Measurements from ENCODE around the gene ANAPC2. TPM values are rescaled to one million over a fixed set of nuclear protein-coding genes. Genes with fewer than 3 reads are reported as not detected.
A peak's percentile ranks its signal among the peaks of the same experiment; 100 is the strongest.

Gene ANAPC2
- polyA plus RNA-seq, 2 of the 4 experiments (the other 2 are of a cell fraction) = 17.5 to 40.7 TPM

- no peak for TF ChIP-seq ATOH8 (CRISPR knock-in tag; IDR thresholded peaks at IDR 0.05; ENCODE audit: low read depth)
- no peak for TF ChIP-seq CHD4 (IDR thresholded peaks at IDR 0.05; ENCODE audit: borderline replicate concordance)
Measured at GRCh38 chr9:137158625-137159024, 29.7 kb downstream of the ANAPC2 start (continued).

GRCh38 chr9:137157618-137158415 is 30.5 kb downstream of the ANAPC2 start:
- ATAC-seq (peak; percentile 1 to 7; a peak in 2 of 6 replicates), FAIRE-seq (no peak), DNase-seq (ENCODE audit: low read depth in 1 of 2, low spot score in 1 of 2) (no peak)
- Histone ChIP-seq H3K9me3 (no peaks in the 10 kb centered on the region), H3K4me3 (no peak overlapping the region), H3K27ac (no peak overlapping the region), H3K4me2 (no peak overlapping the region), H3K4me1 (peaks cover 24% of the 10 kb centered on the region)
- TF ChIP-seq BCL3 (IDR thresholded peaks at IDR 0.05) (no peak), USF2 (IDR thresholded peaks at IDR 0.05) (peak; percentile 65), BHLHE40 (IDR thresholded peaks at IDR 0.05; ENCODE audit: low read depth, low read length) (no peak)
- 44% methylated on average over 16 of the region's 19 CpGs for WGBS (ENCODE audit: missing lambda C conversion rate)
- ChIA-PET CTCF (interaction anchor here (0.7 to 3.1 kb wide), 9 partner anchors 12 to 210 kb away, joined by 3 to 11 read pairs (median 3); partner anchors contain the start of genes LRRC26 and RNF224), POLR2A (interaction anchor here (0.9 to 1.1 kb wide), 2 partner anchors 28 to 66 kb away, joined by 3 to 12 read pairs; no protein-coding TSS in a partner anchor)

GRCh38 chr9:137156567-137157375 is 31.6 kb downstream of the ANAPC2 start:
- ChIA-PET POLR2A (interaction anchor here (0.9 to 1.1 kb wide), 3 partner anchors 13 to 67 kb away, joined by 3 to 12 read pairs (median 3); partner anchors contain the start of gene LRRC26), CTCF (interaction anchor here (0.7 to 3.1 kb wide), 5 partner anchors 13 to 80 kb away, joined by 3 to 11 read pairs (median 3); partner anchors contain the start of genes LRRC26 and RNF224)
- Histone ChIP-seq H3K4me3 (no peak overlapping the region), H3K9me3 (no peaks in the 10 kb centered on the region), H3K4me2 (peak overlapping the region; percentile 39; the same call in 1 of the 3 replicates), H3K4me1 (peaks cover 20% of the 10 kb centered on the region; the same call in 2 of the 3 replicates), H3K27ac (no peak overlapping the region)
- DNase-seq (ENCODE audit: low read depth in 1 of 2, low spot score in 1 of 2) = peak in 1 of 2 experiments; percentile 58
- WGBS (ENCODE audit: missing lambda C conversion rate) = 57% methylated on average over 31 of the region's 65 CpGs
- ATAC-seq = peak; percentile 19 to 62; a peak in 4 of 6 replicates
- no peak for FAIRE-seq
- TF ChIP-seq BHLHE40 (IDR thresholded peaks at IDR 0.05; ENCODE audit: low read depth, low read length) (no peak), EHMT2 (IDR thresholded peaks at IDR 0.05; ENCODE audit: low read depth) (no peak)

GRCh38 chr9:137152844-137153405 is 35.4 kb downstream of the ANAPC2 start:
- ATAC-seq = no peak
- no peak overlapping the region for H3K27ac ChIP-seq
- H3K9me3 ChIP-seq = no peaks in the 10 kb centered on the region
- DNase-seq (ENCODE audit: low read depth in 1 of 2, low spot score in 1 of 2) = no peak
- no peak overlapping the region for H3K4me2 ChIP-seq
- H3K4me1 ChIP-seq = peaks cover 25% of the 10 kb centered on the region; the same call in 1 of the 3 replicates
- CTCF ChIA-PET = interaction anchor here (1.3 kb wide), 1 partner anchor 16 kb away, joined by 4 read pairs; no protein-coding TSS in a partner anchor
- POLR2A ChIA-PET = no interaction called here
- no peak overlapping the region for H3K4me3 ChIP-seq
- FAIRE-seq = no peak
- 79% methylated on average over 7 of the region's 7 CpGs for WGBS (ENCODE audit: missing lambda C conversion rate)
- TF ChIP-seq PBX3 (IDR thresholded peaks at IDR 0.05) = no peak
- TF ChIP-seq ATOH8 (CRISPR knock-in tag; IDR thresholded peaks at IDR 0.05; ENCODE audit: low read depth) = no peak
- TF ChIP-seq ZC3H11A (IDR thresholded peaks at IDR 0.05) = no peak
- TF ChIP-seq PHF8 (IDR thresholded peaks at IDR 0.05; ENCODE audit: borderline replicate concordance, low read depth) = no peak
- no peak for TF ChIP-seq CBX8 (IDR thresholded peaks at IDR 0.05)
- TF ChIP-seq EHF (CRISPR knock-in tag; IDR thresholded peaks at IDR 0.05) = no peak
- no peak for TF ChIP-seq ESRRA (IDR thresholded peaks at IDR 0.05; ENCODE audit: borderline replicate concordance, low read length)
- TF ChIP-seq HOXB5 (CRISPR knock-in tag; IDR thresholded peaks at IDR 0.05) = no peak
- TF ChIP-seq RAD21 (conservative IDR thresholded peaks at IDR 0.05 in 1 of 2, IDR thresholded peaks at IDR 0.05 in 1 of 2) = no peak
- TF ChIP-seq BCL3 (IDR thresholded peaks at IDR 0.05) = no peak
- TF ChIP-seq JUNB (IDR thresholded peaks at IDR 0.05) = no peak
- no peak for TF ChIP-seq USF2 (IDR thresholded peaks at IDR 0.05)
- TF ChIP-seq CHD2 (IDR thresholded peaks at IDR 0.05; ENCODE audit: low read length, partially characterized antibody) = no peak
